HG03565 (cell line): ENCODE measurements around the gene HOXA2.

Source experiments
- ATAC-seq: cut with Tn5 transposase; IDR thresholded peaks from one replicate; pipeline ENCODE4 v1.9.1; 2021; ENCODE audit warnings: mild to moderate bottlenecking, moderate library complexity; ENCODE audit not compliant: unreplicated experiment

HOXA2 gene

GRCh38 chr7:27126596-27127327 lies 24.3 kb upstream of the HOXA2 start:
- ATAC-seq = no peak

- no peak for ATAC-seq
Observed at GRCh38 chr7:27125986-27126394, 23.5 kb upstream of the HOXA2 start.

- no peak for ATAC-seq
Observed at GRCh38 chr7:27124902-27125689, 22.6 kb upstream of the HOXA2 start.

GRCh38 chr7:27124096-27124901 lies 21.8 kb upstream of the HOXA2 start:
- no peak for ATAC-seq

- no peak for ATAC-seq
Observed at GRCh38 chr7:27123477-27124053, 21.1 kb upstream of the HOXA2 start.

GRCh38 chr7:27123007-27123476 lies 20.6 kb upstream of the HOXA2 start:
- no peak for ATAC-seq

- no peak for ATAC-seq
Observed at GRCh38 chr7:27122077-27122910, 19.8 kb upstream of the HOXA2 start.

- no peak for ATAC-seq
Observed at GRCh38 chr7:27121684-27122076, 19.2 kb upstream of the HOXA2 start.

- no peak for ATAC-seq
Observed at GRCh38 chr7:27119412-27119911, 17.0 kb upstream of the HOXA2 start.

- no peak for ATAC-seq
Observed at GRCh38 chr7:27118580-27118979, 16.1 kb upstream of the HOXA2 start.

GRCh38 chr7:27117887-27118491 lies 15.5 kb upstream of the HOXA2 start:
- no peak for ATAC-seq

- ATAC-seq = no peak
Observed at GRCh38 chr7:27116962-27117886, 14.7 kb upstream of the HOXA2 start.

GRCh38 chr7:27116031-27116961 lies 13.8 kb upstream of the HOXA2 start:
- no peak for ATAC-seq

- no peak for ATAC-seq
Observed at GRCh38 chr7:27115221-27116026, 12.9 kb upstream of the HOXA2 start.

- no peak for ATAC-seq
Observed at GRCh38 chr7:27114881-27115220, 12.4 kb upstream of the HOXA2 start.

GRCh38 chr7:27113991-27114769 lies 11.7 kb upstream of the HOXA2 start:
- no peak for ATAC-seq
